Erythroblast (primary cell): ENCODE measurements around the gene THBS2.

Experiments used
- GATA1 ChIP-seq: IDR thresholded peaks from 2 replicates; pipeline ENCODE4 v1.6.1; 2011; ENCODE audit warnings: low read depth, mild to moderate bottlenecking, control low read depth, low read length, moderate library complexity
- POLR2A ChIP-seq: IDR thresholded peaks from 2 replicates; pipeline ENCODE4 v1.6.1; 2011; ENCODE audit warnings: mild to moderate bottlenecking, low read length

- TF ChIP-seq POLR2A (no peak), GATA1 (no peak)
Measured at GRCh38 chr6:169288591-169288990, 34.9 kb upstream of the THBS2 start.
